Stromal cell of bone marrow (primary cell): Measurements from ENCODE around the gene MIPEP.
A peak's percentile ranks its signal among the peaks of the same experiment; 100 is the strongest.

ENCODE experiments used
- DNase-seq: peaks from one replicate; pipeline ENCODE4 v3.0.0-alpha.2; 2012; ENCODE audit warnings: low read depth

Gene MIPEP

DNA sequence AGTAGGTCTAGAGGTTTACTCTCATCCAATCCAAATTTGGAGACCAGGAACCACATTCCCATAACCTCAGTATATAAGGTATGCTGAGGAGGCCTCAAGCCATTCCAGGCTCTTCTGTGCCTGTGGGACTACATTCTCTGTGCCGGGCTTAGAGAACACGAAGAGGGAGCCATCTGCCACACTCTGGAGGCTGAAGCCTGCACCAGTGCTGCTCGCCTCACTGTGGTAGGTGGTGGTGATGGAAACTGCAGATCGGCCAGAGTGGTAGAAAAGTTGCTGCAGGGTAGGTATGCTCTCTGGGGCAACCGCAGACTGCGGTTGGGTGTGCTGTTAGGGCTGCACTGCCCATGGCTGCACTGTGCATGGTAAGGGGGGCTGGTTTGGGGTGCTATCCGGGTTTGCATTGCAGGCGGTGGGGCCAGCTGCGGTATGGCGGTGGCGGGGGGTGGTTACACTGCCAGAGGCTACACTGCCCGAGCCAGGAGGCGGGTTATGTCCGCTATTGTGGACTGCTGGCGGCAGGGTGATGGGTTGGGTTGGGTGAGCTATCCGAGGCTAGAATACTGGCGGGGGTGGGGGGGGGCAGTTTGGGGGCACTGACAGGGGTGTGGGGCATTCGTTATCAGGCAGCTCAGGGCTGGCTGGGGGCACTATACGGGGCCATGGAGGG, 174.0 kb downstream of the MIPEP start:
- DNase-seq, result no peak

DNA sequence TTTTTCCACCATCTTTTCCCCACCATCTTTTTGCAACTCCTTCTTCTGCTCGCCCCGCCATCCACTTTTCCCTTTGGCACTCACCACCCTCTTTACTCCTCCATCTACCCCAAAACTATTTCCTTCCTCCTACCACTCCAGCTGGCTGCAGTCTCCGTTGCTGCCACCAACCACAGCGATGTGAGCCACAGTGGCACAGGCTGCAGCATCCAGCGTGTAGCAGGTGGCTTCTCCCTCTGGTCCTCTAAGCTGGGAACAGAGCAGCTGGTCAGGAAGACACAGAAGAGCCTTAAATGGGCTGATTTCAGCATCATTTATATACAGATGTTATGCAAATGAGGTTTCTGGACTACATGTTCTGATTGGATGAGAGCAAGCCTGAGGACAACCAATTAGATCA, 174.5 kb downstream of the MIPEP start:
- no peak for DNase-seq

DNA sequence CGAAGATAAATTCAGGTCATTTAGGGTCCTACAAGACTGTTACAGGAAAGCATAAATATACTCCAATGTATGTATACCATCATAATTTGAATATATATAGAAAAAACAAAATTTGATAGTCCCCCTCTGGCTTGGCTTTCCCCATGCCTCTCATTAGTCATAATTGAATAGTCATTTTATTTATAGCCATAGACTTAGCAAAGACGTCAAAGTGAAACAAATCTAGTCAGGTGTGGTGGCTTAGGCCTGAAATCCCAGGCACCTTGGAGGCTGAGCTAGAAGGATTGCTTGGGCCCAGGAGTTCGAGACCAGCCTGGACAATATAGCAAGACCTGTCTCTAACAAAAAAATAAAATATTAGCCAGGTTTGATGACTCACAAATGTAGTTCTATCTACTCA, 177.8 kb downstream of the MIPEP start:
- no peak for DNase-seq

DNA sequence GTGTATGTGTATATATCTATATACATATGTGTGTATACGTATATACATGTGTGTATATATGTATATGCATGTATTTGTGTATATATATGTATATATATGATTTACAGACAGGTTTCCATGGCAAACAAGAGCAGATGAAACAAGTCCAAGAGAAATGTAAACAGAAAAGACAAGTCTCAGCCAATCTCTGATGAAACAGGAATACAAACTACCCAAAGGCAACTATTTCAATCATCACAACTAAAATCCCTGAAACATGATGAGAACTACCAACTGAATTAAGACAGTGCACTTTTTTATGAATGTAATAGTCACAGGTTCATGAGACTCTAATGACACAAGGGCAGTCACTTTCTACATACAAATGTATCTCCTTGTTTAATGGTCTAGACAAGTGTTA, 178.8 kb downstream of the MIPEP start:
- DNase-seq, result no peak

DNA sequence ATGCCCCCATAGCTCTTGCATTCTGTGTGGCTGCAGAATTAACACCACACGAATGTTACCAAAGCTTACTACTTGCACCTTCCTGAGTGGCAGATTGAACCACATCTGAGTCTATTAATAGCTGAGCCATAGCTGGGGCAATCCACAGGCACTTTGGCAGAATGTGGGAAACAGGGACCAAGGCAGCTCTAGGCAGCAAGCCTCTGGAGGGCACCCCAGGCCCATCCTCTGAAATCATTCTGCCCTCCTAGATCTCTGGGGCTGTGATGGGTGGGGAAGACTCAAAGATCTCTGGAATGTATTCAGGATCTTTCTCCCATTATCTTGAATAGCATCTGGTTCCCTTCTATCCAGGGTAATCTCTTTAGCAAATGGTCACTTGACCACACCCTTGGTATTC, 179.7 kb downstream of the MIPEP start:
- DNase-seq, result no peak

DNA sequence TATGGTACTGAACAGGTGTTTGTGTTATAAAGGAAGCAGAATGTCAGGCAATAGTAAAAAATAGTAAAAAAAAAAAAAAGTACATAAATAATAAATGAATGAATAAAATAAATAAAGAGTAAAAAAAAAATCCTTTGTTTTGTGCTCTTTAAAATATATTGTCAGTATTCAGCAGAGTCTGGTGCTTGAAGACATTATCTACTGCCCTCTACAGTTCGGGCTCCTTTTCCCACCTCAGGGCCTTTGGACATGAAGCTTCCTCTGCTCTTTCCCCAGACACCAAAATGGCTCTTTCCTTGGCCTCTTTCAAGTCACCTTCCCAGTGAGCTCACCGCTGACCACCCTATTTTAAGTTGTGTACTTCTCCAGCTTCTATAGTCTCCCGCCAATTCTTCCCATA, 181.5 kb downstream of the MIPEP start:
- no peak for DNase-seq

DNA sequence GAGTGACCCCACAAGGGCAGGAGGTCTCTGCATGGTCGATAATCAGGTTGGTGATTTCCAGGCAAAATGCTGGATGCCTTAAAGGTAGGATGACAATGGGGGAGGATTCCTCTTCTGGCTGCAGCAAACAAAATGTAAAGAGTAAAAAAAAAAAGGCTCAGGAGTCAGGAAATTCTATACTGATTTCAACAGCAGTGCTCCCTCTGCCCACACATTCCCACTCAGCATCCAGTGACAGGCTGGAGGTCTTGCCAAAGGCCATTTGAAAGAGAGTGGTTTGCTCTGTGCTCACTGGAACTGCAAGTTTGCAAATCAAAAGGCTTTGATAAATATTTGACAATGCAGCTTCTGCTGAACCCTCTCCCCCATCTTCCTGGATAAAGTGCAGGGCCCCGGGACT, 183.6 kb downstream of the MIPEP start:
- no peak for DNase-seq

DNA sequence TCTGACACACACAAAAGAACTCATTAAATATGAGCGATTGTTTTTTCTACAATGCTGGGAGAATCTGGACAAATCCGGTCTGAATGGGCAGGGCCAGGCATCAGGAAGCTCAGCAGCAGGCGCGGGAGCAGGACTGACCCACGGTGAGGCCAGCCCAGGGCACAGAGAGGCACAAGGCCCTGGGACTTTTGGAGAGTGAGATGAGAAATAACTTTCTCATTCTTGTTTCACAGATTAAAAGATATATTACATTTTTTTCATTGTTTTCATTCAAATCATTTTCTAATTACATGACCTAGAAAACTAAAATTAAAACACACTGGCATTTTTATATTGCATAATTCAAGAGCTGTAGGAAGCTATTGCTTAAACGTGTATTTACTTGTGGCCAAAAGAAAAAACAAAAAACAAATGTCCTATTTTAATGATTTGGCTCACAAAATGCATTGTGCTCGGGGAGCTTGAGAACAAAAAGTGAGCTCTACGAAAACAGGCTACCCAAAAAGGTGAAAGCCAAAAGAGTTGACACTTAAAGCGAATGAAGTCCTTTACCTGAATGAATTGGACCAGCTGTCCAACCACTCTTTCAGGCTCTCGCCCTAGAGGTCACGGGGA, 185.8 kb downstream of the MIPEP start:
- DNase-seq, result no peak

DNA sequence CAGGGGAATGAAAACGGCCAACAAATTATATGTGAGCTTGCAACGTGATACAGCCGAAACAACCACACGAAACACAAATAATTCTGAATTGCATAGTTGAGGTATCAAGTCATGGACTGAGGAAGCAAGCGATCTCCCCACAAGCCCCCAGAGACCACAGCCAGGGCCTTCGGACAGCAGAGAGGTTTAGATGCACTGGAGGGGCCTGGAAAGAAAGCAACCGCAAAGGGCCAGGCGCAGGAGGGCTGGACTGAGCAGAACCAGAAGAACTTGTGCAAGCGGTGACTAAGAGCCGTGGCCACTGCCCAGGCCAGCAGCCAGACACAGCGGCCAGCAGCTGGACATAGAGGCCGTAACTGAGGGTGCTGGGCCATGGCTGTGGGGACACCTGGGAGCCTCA, 187.6 kb downstream of the MIPEP start:
- DNase-seq, result peak; percentile 100

DNA sequence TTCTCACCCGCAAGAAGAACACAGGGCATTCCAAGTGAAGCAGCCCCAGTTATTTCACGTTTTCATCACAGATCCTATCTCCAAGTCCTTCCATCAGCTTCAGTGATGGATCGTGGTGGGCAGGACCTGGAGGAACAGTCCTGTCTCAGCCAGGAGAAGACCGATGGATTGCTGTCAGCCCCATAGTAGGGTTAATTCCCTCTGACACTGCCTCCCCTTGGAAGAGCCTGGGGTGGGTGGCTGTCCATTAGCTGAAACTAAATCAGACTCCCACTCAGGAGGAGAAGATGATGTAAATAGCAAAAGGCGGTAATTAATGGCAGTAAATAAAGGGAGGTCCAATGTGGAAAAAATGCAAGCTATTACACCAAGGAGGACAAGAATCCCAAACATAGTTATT, 188.0 kb downstream of the MIPEP start:
- DNase-seq, result no peak

DNA sequence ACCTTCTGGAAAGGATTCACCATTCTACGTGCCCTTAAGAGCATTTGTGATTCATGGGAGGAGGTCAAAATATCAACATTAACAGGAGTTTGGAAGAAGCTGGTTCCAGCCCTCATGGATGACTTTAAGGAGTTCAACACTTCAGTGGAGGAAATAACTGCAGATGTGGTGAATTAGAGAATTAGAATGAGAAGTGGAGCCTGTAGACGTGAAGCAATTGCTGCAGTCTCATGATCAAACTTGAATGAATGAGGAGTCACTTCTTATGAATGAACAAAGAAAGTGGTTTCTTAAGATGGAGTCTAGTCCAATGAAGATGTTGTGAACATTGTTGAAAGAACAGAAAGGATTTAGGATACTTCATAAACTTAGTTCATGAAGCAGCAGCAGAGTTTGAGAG, 189.9 kb downstream of the MIPEP start:
- no peak for DNase-seq

DNA sequence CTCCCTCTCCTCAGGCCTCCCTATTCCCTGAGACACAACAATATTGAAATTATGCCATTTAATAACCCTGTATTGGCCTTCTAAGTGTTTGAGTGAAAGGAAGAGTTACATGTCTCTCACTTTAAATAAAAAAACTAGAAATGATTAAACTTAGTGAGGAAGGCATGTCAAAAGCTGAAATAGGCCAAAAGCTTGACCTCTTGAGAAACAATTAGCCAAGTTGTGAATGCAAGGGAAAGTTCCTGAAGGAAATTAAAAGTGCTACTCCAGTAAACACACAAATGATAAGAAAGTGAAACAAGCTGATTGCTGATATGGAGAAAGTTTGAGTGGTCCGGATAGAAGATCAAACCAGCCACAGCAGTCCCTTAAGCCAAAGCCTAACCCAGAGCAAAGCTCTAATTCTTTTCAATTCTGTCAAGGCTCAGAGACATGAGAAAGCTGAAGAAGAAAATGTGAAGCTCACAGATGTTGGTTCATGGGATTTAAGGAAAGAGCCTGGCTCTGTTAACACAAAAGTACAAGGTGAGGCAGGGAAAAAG, 191.4 kb downstream of the MIPEP start:
- no peak for DNase-seq

DNA sequence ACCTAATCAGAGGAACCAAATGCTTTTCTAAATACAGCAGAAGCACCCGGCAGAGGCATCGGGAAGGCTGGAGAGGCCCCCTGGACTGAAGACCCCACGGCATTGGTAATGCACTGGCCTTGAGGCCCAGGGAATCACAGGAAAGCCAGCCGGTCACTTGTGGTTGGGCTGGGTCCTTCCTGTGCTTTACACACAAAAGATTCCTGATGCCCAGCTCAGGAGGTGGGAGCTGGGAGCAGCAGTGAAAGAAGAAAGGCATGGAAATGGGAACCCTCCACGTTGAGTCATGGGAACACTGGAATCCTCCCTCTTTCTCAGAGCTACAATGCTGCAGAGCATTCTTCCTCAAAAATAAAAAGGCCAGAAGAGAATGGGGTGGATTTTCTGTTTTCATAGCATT, 192.6 kb downstream of the MIPEP start:
- DNase-seq, result no peak

DNA sequence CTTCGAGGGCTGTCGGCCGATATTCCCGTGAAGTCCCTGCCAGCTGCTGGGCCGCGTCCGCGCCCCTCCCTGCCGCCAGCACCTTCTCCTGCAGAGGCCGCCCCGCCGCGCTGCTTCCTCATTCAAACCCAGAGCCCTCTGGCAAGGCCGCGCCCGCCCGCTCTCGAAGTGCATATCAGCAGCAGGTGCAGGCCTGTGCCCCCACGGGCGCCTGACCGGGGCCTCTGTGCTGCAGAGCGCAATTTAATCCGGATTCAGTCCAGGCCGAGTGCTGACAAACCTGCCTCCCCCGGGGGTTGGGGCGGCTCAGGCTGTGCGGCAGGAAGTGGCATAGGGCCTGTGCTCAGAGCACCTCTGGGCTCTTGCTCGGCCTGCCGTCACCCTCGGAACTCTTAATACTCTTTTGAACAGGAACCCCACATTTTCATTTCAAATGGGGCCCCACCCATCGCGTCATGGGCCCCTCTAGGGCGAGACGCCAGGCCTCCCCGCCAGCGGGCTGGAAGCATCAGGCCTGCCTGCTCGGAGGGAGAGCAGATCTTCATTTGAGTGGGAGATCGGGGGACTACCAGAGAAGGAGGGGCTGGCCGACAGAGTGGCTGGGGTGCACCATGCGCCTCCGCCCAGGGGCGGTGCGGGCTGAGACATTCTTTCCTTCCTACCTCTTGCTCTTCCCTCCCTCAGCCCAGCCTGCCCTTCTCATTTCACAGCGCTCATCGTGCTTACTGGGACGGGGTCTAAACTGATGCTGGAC, 193.3 kb downstream of the MIPEP start:
- no peak for DNase-seq

DNA sequence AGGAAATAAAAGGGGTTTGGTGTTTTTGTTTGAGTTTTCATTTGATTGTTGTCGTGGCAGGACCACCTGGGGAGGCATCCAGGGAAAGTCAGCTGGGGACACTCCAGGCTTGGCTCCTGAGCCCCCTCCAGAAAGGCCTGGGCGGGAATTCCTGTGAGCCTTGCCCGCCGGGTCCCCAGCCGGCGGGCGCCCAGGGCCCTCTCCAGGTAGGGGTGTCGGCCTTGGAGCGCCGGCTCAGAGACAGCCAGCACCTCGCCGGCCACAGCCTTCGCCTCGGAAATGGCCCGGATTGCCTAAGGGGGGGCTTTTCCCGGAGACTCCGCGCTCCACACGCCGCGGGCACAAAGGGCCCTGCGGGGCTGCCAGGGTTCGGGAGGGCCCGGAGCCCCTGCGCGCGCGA, 194.0 kb downstream of the MIPEP start:
- DNase-seq, result no peak

DNA sequence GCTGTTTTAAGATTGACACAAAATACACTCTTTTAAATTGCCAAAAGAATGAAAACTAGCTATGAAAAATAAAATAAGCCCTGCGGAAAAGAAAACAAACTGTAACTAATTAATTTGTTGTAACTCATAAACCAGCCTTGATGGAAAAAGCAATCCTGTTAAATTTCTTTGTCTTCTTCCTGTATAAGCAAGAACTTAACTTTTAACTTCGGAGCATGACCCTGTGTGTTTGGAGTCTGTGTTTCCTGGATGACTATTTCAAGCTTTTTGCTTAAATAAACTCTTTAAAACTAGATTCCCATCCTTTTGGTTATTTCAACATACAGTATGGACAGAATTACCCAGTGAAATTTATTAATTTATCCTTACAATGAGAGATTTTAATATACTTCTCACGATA, 196.4 kb downstream of the MIPEP start:
- DNase-seq, result no peak

DNA sequence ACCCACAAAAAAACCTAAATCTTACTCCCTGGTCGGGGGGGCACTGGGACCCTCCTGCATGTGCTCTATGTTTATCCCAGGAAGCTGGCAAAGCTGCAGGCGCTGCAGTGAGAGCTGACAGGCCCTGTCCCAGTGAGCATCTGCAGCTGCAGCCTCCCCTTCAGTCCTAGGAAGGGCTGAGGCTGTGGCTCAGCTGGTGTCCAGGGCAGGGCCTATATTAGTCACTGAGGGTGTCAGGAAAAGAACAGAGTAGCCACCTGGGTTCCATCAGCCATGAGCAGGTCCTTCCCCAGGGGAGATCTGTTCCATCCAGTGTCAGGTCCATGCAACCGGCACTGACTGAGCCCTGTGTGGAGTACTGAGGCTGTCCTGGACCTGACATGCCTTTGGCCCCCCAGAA, 198.5 kb downstream of the MIPEP start:
- DNase-seq, result no peak

DNA sequence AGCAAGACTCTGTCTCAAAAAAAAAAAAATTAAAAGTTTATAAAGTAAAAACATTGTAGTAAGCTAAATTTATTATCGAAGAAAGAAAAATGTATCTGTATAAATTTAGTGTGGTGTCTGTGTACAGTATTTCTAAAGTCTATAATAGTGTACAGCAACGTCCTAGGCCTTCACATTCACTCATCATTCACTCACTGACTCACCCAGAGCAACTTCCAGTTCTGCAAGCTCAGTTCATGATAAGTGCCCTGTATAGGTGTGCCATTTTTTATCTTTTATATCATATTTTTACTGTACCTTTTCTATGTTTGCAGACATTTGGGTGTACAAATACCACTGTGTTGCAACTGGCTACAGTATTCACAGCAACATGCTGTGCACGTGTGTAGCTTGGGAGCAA, 200.9 kb downstream of the MIPEP start:
- no peak for DNase-seq

DNA sequence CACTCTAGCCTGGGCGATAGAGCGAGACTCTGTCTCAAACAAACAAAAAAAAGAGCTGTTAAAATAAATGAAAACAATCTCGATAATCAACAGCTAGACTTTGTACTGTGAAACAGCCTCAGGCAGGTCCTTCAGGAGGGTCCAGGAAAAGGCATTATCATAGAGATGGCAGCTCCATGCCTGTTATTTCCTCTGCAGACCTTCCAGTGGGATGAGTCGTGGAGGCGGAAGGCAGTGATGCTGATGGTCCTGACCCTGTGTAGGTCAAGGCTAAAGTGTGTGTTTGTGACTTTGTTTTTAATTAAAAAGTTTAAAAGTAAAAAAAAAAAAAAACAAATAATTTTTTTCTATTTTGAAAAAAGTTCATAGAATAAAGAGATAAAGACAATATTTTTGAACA, 201.6 kb downstream of the MIPEP start:
- DNase-seq, result no peak

DNA sequence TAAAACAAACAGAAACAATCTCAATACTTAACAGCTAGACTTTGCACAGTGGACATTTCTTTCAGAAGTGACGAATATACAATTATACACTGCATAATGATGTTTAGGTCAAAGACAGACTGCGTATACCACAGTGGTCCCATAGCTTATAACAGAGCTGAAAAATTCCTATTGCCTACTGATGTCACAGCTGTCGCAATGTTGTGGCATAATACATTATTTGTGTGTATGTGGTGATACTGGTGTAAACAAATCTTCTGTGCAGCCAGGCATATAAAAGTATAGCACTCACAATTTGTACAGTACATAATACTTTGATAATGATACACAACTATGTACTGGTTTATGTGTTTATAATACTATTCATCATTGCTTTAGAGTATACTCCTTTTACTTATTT, 202.3 kb downstream of the MIPEP start:
- DNase-seq, result no peak

DNA sequence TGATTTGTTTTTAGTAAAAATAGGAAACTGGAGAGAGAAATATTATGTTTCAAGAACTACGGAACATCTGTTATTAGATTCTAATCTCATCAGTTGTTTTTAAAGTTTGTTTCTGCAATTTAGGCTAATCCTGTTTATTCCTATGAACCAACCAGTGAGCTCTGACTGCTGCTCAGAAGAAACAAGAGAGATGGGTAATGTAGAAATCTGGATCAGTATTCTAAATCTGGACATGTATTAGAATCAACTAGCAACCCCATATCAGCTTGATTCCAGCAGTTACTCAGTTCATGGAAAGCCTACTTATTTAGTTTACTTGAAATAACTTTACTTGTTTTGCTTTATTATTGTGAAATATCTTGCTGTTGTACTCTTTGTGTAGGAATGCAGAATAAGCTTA, 203.8 kb downstream of the MIPEP start:
- DNase-seq, result no peak

DNA sequence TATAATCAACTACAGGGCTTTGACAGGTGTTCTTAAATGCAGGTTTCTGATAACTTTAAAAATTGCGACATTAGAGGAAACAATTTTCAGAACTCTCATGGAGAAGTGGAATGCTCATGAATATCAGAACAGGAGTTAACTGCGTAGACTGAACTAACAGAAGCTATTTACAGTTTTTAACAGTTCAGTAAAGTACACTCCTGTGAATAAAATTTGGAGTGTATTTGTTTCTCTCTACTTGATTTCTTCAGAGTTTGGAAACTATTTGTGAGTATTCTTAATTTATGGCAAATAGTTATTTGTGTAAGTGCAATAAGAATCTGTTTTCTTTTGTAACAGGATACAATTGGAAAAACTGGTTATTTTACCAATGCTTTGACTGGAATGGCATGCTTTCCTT, 204.6 kb downstream of the MIPEP start:
- DNase-seq, result no peak

DNA sequence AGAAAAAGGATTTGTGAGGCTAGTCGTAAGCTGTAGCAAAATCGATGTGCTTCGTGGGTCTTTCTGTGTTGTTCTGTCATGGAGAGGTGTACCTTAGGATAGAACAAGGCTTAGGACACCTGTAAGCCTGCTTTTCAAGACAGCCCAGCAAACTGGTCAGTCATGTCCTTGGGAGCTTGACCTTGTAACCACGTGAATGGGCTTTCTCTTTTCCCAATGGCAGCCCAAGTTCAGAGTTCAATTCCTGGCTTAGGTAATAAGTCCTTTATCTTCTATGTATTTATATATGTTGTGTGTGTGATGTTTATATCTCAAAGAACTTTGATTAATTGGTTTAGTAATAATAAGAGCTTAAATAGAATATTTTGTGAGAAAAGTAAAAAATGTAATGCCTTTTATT, 206.1 kb downstream of the MIPEP start:
- DNase-seq, result no peak
